Measurements from ENCODE around the gene ZNF566.

Gene ZNF566

GRCh38 chr19:36441339-36441738 lies 48.0 kb downstream of the ZNF566 start:
- no peak for DNase-seq (ENCODE audit: low read depth)

- DNase-seq (ENCODE audit: low read depth): no peak
Observed at GRCh38 chr19:36436531-36436930, 52.8 kb downstream of the ZNF566 start.

- DNase-seq (ENCODE audit: low read depth): no peak
Observed at GRCh38 chr19:36423925-36424324, 65.4 kb downstream of the ZNF566 start.

- DNase-seq (ENCODE audit: low read depth): no peak
Observed at GRCh38 chr19:36421749-36422481, 67.4 kb downstream of the ZNF566 start.

- no peak for DNase-seq (ENCODE audit: low read depth)
Observed at GRCh38 chr19:36420961-36421748, 68.2 kb downstream of the ZNF566 start.

- peak; percentile 51 for DNase-seq (ENCODE audit: low read depth)
Observed at GRCh38 chr19:36418287-36419001, 70.9 kb downstream of the ZNF566 start, which contains the start of gene ZFP82. Gene ZFP82 (minus strand): TSS chr19:36418644. CDS start chr19:36409789, 8,855 bp downstream.

- no peak for DNase-seq (ENCODE audit: low read depth)
Observed at GRCh38 chr19:36417752-36418286, 71.5 kb downstream of the ZNF566 start.

- no peak for DNase-seq (ENCODE audit: low read depth)
Observed at GRCh38 chr19:36409841-36410240, 79.5 kb downstream of the ZNF566 start.

GRCh38 chr19:36408101-36408500 lies 81.3 kb downstream of the ZNF566 start:
- no peak for DNase-seq (ENCODE audit: low read depth)

- DNase-seq (ENCODE audit: low read depth): no peak
Observed at GRCh38 chr19:36404498-36404897, 84.9 kb downstream of the ZNF566 start.

- DNase-seq (ENCODE audit: low read depth): no peak
Observed at GRCh38 chr19:36401475-36401874, 87.9 kb downstream of the ZNF566 start.

- DNase-seq (ENCODE audit: low read depth): no peak
Observed at GRCh38 chr19:36398571-36398970, 90.8 kb downstream of the ZNF566 start.
